Measurements from ENCODE around the gene ANKS4B. TPM values are rescaled to one million over a fixed set of nuclear protein-coding genes. Genes with fewer than 3 reads are reported as not detected.

Gene ANKS4B
- total and polyA plus RNA-seq, 4 donors = 0.11 TPM; not detected in 3

- Histone ChIP-seq H3K27ac (ENCODE audit: low read depth in 1 of 2, low read length in 1 of 2) (peak overlapping the region; percentile 64 to 74), H3K4me1 (ENCODE audit: control insufficient read depth in 5 of 5, insufficient read depth in 5 of 5, low read length in 5 of 5) (peaks cover 0 to 8% (median 4%) of the 10 kb centered on the region in 5 donors), H3K9me3 (ENCODE audit: control insufficient read depth in 4 of 4, insufficient read depth in 3 of 4, low read length in 3 of 4) (no peaks in the 10 kb centered on the region), H3K36me3 (ENCODE audit: control insufficient read depth in 4 of 4, insufficient read depth in 4 of 4, low read length in 4 of 4) (no peaks in the 10 kb centered on the region), H3K9ac (ENCODE audit: insufficient read depth in 1 of 2, low read length in 2 of 2) (no peak overlapping the region), H3K27me3 (ENCODE audit: control insufficient read depth in 3 of 3, insufficient read depth in 3 of 3, low read length in 2 of 3) (peaks cover 0 to 23% (median 0%) of the 10 kb centered on the region in 3 donors), H3K4me3 (peak overlapping the region; percentile 55)
- no peak for TF ChIP-seq CTCF (IDR thresholded peaks at IDR 0.05; ENCODE audit: control extremely low read depth, extremely low read depth)
- ATAC-seq (ENCODE audit: insufficient read depth, low FRiP score) = peak; percentile 80
- WGBS, 2 donors = 1% methylated on average over 47 to 60 of the region's 60 CpGs
- peak; percentile 41 to 50 (median 42) for DNase-seq
These were observed 67.8 kb downstream of the ANKS4B start for GRCh38 chr16:21301168-21301894.

GRCh38 chr16:21301895-21302291 is 68.4 kb downstream of the ANKS4B start:
- H3K4me1 ChIP-seq (ENCODE audit: control insufficient read depth in 5 of 5, insufficient read depth in 5 of 5, low read length in 5 of 5) = peaks cover 0 to 8% (median 4%) of the 10 kb centered on the region in 5 donors
- DNase-seq = peak in 1 of 3 donors; percentile 2
- H3K27me3 ChIP-seq (ENCODE audit: control insufficient read depth in 3 of 3, insufficient read depth in 3 of 3, low read length in 2 of 3) = peaks cover 0 to 23% (median 0%) of the 10 kb centered on the region in 3 donors
- no peaks in the 10 kb centered on the region for H3K36me3 ChIP-seq (ENCODE audit: control insufficient read depth in 4 of 4, insufficient read depth in 4 of 4, low read length in 4 of 4)
- peak overlapping the region in 1 of 2 donors; percentile 74 for H3K27ac ChIP-seq (ENCODE audit: low read depth in 1 of 2, low read length in 1 of 2)
- no peak for TF ChIP-seq CTCF (IDR thresholded peaks at IDR 0.05; ENCODE audit: control extremely low read depth, extremely low read depth)
- no peak overlapping the region for H3K9ac ChIP-seq (ENCODE audit: insufficient read depth in 1 of 2, low read length in 2 of 2)
- H3K4me3 ChIP-seq = peak overlapping the region; percentile 55
- WGBS, 2 donors = 1 to 3% methylated on average over 16 to 17 of the region's 17 CpGs
- no peaks in the 10 kb centered on the region for H3K9me3 ChIP-seq (ENCODE audit: control insufficient read depth in 4 of 4, insufficient read depth in 3 of 4, low read length in 3 of 4)
- ATAC-seq (ENCODE audit: insufficient read depth, low FRiP score) = no peak

- WGBS, 2 donors = 58 to 65% methylated on average over 3 of the region's 3 CpGs
- TF ChIP-seq CTCF (IDR thresholded peaks at IDR 0.05; ENCODE audit: control extremely low read depth, extremely low read depth) = no peak
- Histone ChIP-seq H3K27me3 (ENCODE audit: control insufficient read depth in 3 of 3, insufficient read depth in 3 of 3, low read length in 2 of 3) (peaks cover 0 to 23% (median 0%) of the 10 kb centered on the region in 3 donors), H3K4me3 (no peak overlapping the region), H3K9me3 (ENCODE audit: control insufficient read depth in 4 of 4, insufficient read depth in 3 of 4, low read length in 3 of 4) (no peaks in the 10 kb centered on the region), H3K36me3 (ENCODE audit: control insufficient read depth in 4 of 4, insufficient read depth in 4 of 4, low read length in 4 of 4) (no peaks in the 10 kb centered on the region), H3K4me1 (ENCODE audit: control insufficient read depth in 5 of 5, insufficient read depth in 5 of 5, low read length in 5 of 5) (peaks cover 0 to 8% (median 4%) of the 10 kb centered on the region in 5 donors), H3K27ac (ENCODE audit: low read depth in 1 of 2, low read length in 1 of 2) (no peak overlapping the region), H3K9ac (ENCODE audit: insufficient read depth in 1 of 2, low read length in 2 of 2) (no peak overlapping the region)
- no peak for ATAC-seq (ENCODE audit: insufficient read depth, low FRiP score)
- DNase-seq = no peak
These were observed 69.0 kb downstream of the ANKS4B start for GRCh38 chr16:21302454-21302853.
